ENCODE results near the gene STK39. TPM values are rescaled to one million over a fixed set of nuclear protein-coding genes. Genes with fewer than 3 reads are reported as not detected.

Gene STK39
- total RNA-seq, 1 experiment from 2014 or later, result 22.1 TPM

GRCh38 chr2:168224346-168224745, 23.0 kb downstream of the STK39 start:
- no peaks in the 10 kb centered on the region for H3K36me3 Mint-ChIP-seq (ENCODE audit: insufficient read depth in 1 of 3, low read depth in 3 of 3)
- no peaks in the 10 kb centered on the region for H4K20me1 ChIP-seq (ENCODE audit: control insufficient read depth, insufficient read depth, insufficient read length)
- H2BK12ac ChIP-seq (ENCODE audit: insufficient read length, low read depth, low read length), result no peak overlapping the region
- no peak overlapping the region for H3K4me2 ChIP-seq (ENCODE audit: insufficient read depth, insufficient read length, low read length)
- H3K9me3 ChIP-seq (ENCODE audit: control insufficient read depth, low read depth, low read length), result no peaks in the 10 kb centered on the region
- H3K14ac ChIP-seq (ENCODE audit: insufficient read depth, low read length), result no peak overlapping the region
- H3K27ac Mint-ChIP-seq, result no peak overlapping the region
- no peaks in the 10 kb centered on the region for H3K9me3 Mint-ChIP-seq
- WGBS (ENCODE audit: extremely low coverage, insufficient read length, low lambda C conversion rate), result no CpG with 5 or more reads among the region's 2 CpGs
- no peak overlapping the region for H3K4ac ChIP-seq (ENCODE audit: low read depth, low read length)
- no peak overlapping the region for H3K27ac ChIP-seq (ENCODE audit: insufficient read length, low read depth, low read length)
- no peak overlapping the region for H3K56ac ChIP-seq (ENCODE audit: insufficient read length, low read depth, low read length)
- H2BK5ac ChIP-seq (ENCODE audit: insufficient read length, low read length), result no peak overlapping the region
- H4K91ac ChIP-seq (ENCODE audit: insufficient read length, low read depth, low read length), result no peak overlapping the region
- H3K79me1 ChIP-seq (ENCODE audit: insufficient read depth, low read depth, low read length, poor library complexity, severe bottlenecking), result no peaks in the 10 kb centered on the region
- H3K18ac ChIP-seq (ENCODE audit: insufficient read length, low read depth, low read length), result no peak overlapping the region
- no peak overlapping the region for H3K23ac ChIP-seq (ENCODE audit: insufficient read length, low read depth, low read length)
- H2BK120ac ChIP-seq (ENCODE audit: low read depth, low read length, poor library complexity, severe bottlenecking), result no peak overlapping the region
- H3K23me2 ChIP-seq (ENCODE audit: insufficient read length, low read depth, low read length, poor library complexity, severe bottlenecking), result no peaks in the 10 kb centered on the region
- no peak overlapping the region for H2BK20ac ChIP-seq (ENCODE audit: low read depth, low read length, poor library complexity, severe bottlenecking)
- no peak overlapping the region for H4K5ac ChIP-seq (ENCODE audit: insufficient read length, low read depth, low read length)
- no peak overlapping the region for H3T11ph ChIP-seq (ENCODE audit: low read length)
- no peaks in the 10 kb centered on the region for H3K27me3 Mint-ChIP-seq (ENCODE audit: low read depth)
- H4K8ac ChIP-seq (replicated peaks; ENCODE audit: insufficient read length, low read depth, low read length), result no peak overlapping the region
- no peak overlapping the region for H2AFZ ChIP-seq (ENCODE audit: low read length)
- H2AK5ac ChIP-seq (ENCODE audit: insufficient read length, low read length), result no peak overlapping the region
- H3K79me2 ChIP-seq (ENCODE audit: insufficient read depth, low read length), result no peaks in the 10 kb centered on the region
- no peak overlapping the region for H3K4me3 Mint-ChIP-seq
- no peak for TF ChIP-seq CTCF (conservative IDR thresholded peaks at IDR 0.05)
- peaks cover 6% of the 10 kb centered on the region; the same call in 1 of the 2 replicates for H3K4me1 ChIP-seq (ENCODE audit: insufficient read depth, low read length)
- no peak for DNase-seq
- H3K9ac ChIP-seq (ENCODE audit: extremely low read depth, insufficient read length, low read length), result no peak overlapping the region
- no peaks in the 10 kb centered on the region for H3K27me3 ChIP-seq (ENCODE audit: insufficient read depth, low read length)
- no peak overlapping the region for H2BK15ac ChIP-seq (ENCODE audit: low read depth, low read length)
- H3K4me1 Mint-ChIP-seq, result peaks cover 16 to 20% of the 10 kb centered on the region in 2 experiments
